HG03066 (cell line): ENCODE results near the gene STIM1.
A peak's percentile ranks its signal among the peaks of the same experiment; 100 is the strongest.

Experiments used
- ATAC-seq: cut with Tn5 transposase; IDR thresholded peaks from one replicate; pipeline ENCODE4 v1.9.1; 2021; ENCODE audit warnings: low read depth; ENCODE audit not compliant: unreplicated experiment

STIM1 gene

GRCh38 chr11:3909901-3910300, 54.4 kb downstream of the STIM1 start:
- ATAC-seq = no peak

- ATAC-seq = no peak
Observed at GRCh38 chr11:3911908-3912505, 56.5 kb downstream of the STIM1 start.

- ATAC-seq = no peak
Observed at GRCh38 chr11:3913921-3914320, 58.5 kb downstream of the STIM1 start.

GRCh38 chr11:3914805-3915204, 59.3 kb downstream of the STIM1 start:
- no peak for ATAC-seq

GRCh38 chr11:3916962-3917361, 61.5 kb downstream of the STIM1 start:
- no peak for ATAC-seq

- ATAC-seq = peak; percentile 68
Observed at GRCh38 chr11:3920148-3920852, 64.8 kb downstream of the STIM1 start.

GRCh38 chr11:3922056-3922455, 66.6 kb downstream of the STIM1 start:
- ATAC-seq = no peak

GRCh38 chr11:3925513-3925912, 70.0 kb downstream of the STIM1 start:
- no peak for ATAC-seq

- ATAC-seq = no peak
Observed at GRCh38 chr11:3926458-3927095, 71.1 kb downstream of the STIM1 start.

GRCh38 chr11:3927129-3927796, 71.8 kb downstream of the STIM1 start:
- ATAC-seq = no peak

GRCh38 chr11:3929232-3929631, 73.8 kb downstream of the STIM1 start:
- ATAC-seq = no peak

GRCh38 chr11:3929649-3930048, 74.2 kb downstream of the STIM1 start:
- ATAC-seq = no peak

- ATAC-seq = no peak
Observed at GRCh38 chr11:3932698-3933097, 77.2 kb downstream of the STIM1 start.

- no peak for ATAC-seq
Observed at GRCh38 chr11:3933165-3933628, 77.7 kb downstream of the STIM1 start.

- no peak for ATAC-seq
Observed at GRCh38 chr11:3934658-3935057, 79.2 kb downstream of the STIM1 start.

- ATAC-seq = no peak
Observed at GRCh38 chr11:3936517-3936916, 81.1 kb downstream of the STIM1 start.

- ATAC-seq = no peak
Observed at GRCh38 chr11:3939211-3939610, 83.7 kb downstream of the STIM1 start.

- ATAC-seq = no peak
Observed at GRCh38 chr11:3939651-3940190, 84.3 kb downstream of the STIM1 start.

- ATAC-seq = no peak
Observed at GRCh38 chr11:3942160-3942955, 86.9 kb downstream of the STIM1 start.

- ATAC-seq = no peak
Observed at GRCh38 chr11:3942956-3943497, 87.6 kb downstream of the STIM1 start.
